Measurements from ENCODE around the gene GAL3ST2. TPM values are rescaled to one million over a fixed set of nuclear protein-coding genes. Genes with fewer than 3 reads are reported as not detected.

The GAL3ST2 gene
- total RNA-seq, 4 donors from 2014 or later = 50.8 to 364 (median 76.0) TPM

- Histone ChIP-seq H3K36me3 (no peaks in the 10 kb centered on the region), H3K9me3 (no peaks in the 10 kb centered on the region), H3K4me3 (no peak overlapping the region), H3K4me1 (peaks cover 0 to 5% (median 2%) of the 10 kb centered on the region in 4 donors), H3K27me3 (no peaks in the 10 kb centered on the region), H3K27ac (no peak overlapping the region)
- intact Hi-C loops (cut with DNase I; ENCODE audit: low total_unique reads) = loop anchor here (5.0 kb wide), 1 partner anchor 863 kb away; no protein-coding TSS in a partner anchor
- TF ChIP-seq CTCF (IDR thresholded peaks at IDR 0.05) (no peak), POLR2AphosphoS5 (IDR thresholded peaks at IDR 0.05) (no peak), EP300 (IDR thresholded peaks at IDR 0.05; ENCODE audit: low read depth) (no peak), POLR2A (IDR thresholded peaks at IDR 0.05) (no peak)
- 86% methylated on average over 13 of the region's 16 CpGs; no CpG with 5 or more reads in 1 of the 2 donors for WGBS, 2 donors (ENCODE audit: low coverage in 1 of 2)
- no peak for DNase-seq
- in situ Hi-C loops (cut with MboI; ENCODE audit: low pct_ligation_motif_present in 1 of 4, low pct_unique_long_range_greater_than_20kb in 1 of 4, low sequenced_read_pairs in 3 of 4) = no loop called here
Observed at GRCh38 chr2:241849616-241850543, 73.3 kb downstream of the GAL3ST2 start.

DNA sequence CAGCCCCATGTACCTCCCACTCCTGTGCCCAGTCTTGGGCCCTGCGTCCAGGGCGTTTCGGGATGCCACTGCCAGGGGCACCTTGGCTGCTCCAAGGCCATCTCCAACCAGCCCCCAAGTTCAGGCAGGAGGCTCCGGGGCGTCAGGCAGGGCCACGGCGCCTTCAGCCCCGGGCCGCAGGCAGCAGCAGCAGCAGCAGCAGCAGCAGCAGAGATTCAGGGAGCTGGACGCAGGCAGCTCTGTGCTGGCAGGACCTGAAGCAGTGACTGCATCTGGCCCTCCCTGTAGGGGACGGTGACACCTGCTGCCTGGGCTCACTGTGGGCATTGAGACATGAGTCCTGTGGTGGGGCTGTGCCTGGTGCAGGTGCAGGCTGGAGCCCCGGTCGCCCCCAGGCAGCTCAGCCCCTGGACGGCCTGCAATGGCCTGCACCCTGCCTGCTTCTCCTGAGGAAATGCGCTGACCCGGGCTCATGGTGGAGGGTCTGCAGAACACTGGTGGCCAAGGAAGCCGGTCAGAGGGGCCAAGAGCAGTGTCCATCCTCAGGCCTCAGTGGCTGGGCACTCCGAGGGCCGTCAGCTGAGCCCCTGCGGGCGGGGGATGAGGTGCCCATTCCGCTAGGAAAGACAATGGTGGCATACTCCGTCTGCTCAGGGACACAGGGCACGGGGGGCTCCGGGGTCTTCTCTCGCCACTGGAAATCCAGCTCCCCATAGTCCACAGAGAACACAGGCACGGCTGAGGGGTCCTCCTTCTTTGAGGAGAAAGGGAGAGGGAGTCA, 74.1 kb downstream of the GAL3ST2 start:
- Histone ChIP-seq H3K9me3 (no peaks in the 10 kb centered on the region), H3K4me1 (peaks cover 0 to 4% (median 0%) of the 10 kb centered on the region in 4 donors), H3K36me3 (no peaks in the 10 kb centered on the region), H3K4me3 (no peak overlapping the region), H3K27ac (no peak overlapping the region), H3K27me3 (no peaks in the 10 kb centered on the region)
- 96% methylated on average over 20 of the region's 27 CpGs; no CpG with 5 or more reads in 1 of the 2 donors for WGBS, 2 donors (ENCODE audit: low coverage in 1 of 2)
- DNase-seq = no peak
- intact Hi-C loops (cut with DNase I; ENCODE audit: low total_unique reads) (no loop called here), in situ Hi-C loops (cut with MboI; ENCODE audit: low pct_ligation_motif_present in 1 of 4, low pct_unique_long_range_greater_than_20kb in 1 of 4, low sequenced_read_pairs in 3 of 4) (no loop called here)
- TF ChIP-seq EP300 (IDR thresholded peaks at IDR 0.05; ENCODE audit: low read depth) (no peak), POLR2AphosphoS5 (IDR thresholded peaks at IDR 0.05) (no peak), CTCF (IDR thresholded peaks at IDR 0.05) (no peak), POLR2A (IDR thresholded peaks at IDR 0.05) (no peak)

- no peak overlapping the region for H3K27ac ChIP-seq
- no peak for TF ChIP-seq POLR2AphosphoS5 (IDR thresholded peaks at IDR 0.05)
- no peak for TF ChIP-seq POLR2A (IDR thresholded peaks at IDR 0.05)
- TF ChIP-seq EP300 (IDR thresholded peaks at IDR 0.05; ENCODE audit: low read depth) = no peak
- no peak for TF ChIP-seq CTCF (IDR thresholded peaks at IDR 0.05)
- no peak overlapping the region for H3K4me3 ChIP-seq
- DNase-seq = no peak
- intact Hi-C loops (cut with DNase I; ENCODE audit: low total_unique reads) (no loop called here), in situ Hi-C loops (cut with MboI; ENCODE audit: low pct_ligation_motif_present in 1 of 4, low pct_unique_long_range_greater_than_20kb in 1 of 4, low sequenced_read_pairs in 3 of 4) (no loop called here)
- 95% methylated on average over 23 of the region's 26 CpGs; no CpG with 5 or more reads in 1 of the 2 donors for WGBS, 2 donors (ENCODE audit: low coverage in 1 of 2)
- no peaks in the 10 kb centered on the region for H3K4me1 ChIP-seq
- no peaks in the 10 kb centered on the region for H3K27me3 ChIP-seq
- no peaks in the 10 kb centered on the region for H3K9me3 ChIP-seq
- no peaks in the 10 kb centered on the region for H3K36me3 ChIP-seq
Observed at GRCh38 chr2:241851325-241852115, 74.9 kb downstream of the GAL3ST2 start.
